ENCODE measurements around the gene AKT2.

The AKT2 gene

DNA sequence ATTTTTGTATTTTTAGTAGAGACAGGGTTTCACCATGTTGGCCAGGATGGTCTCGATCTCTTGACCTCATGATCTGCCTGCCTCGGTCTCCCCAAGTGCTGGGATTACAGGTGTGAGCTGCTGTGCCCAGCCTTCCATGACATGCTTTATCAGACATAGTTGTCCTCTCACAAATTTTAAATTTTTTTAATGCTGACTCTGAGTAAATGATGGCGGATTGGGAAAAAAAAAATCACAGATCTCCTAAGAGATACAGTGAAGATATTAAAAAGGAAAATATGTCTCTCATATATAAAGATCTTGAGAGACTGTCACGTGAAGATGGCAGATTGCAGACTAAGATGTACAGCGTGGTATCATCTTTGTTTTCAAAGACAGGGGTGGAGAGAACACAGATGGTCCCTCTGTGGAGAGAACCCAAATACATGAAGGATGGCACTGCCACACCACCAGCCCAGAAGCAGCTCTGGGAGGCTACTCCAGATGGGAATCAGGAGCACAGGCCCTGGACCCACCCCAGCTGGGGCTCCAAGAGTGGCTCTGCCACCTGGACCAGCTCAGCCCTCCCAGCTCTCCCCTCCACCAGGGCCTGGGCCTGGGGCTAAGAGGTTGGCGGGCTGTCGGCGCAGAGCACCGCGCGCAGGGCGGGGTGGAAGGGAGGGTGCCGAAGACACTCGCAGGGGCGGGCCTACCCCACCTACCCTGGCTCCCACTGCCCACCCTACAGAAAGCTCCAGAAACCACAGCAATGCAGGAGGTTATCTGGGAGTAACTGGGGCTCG, 38.7 kb downstream of the AKT2 start:
- H3K4me3 ChIP-seq (ENCODE audit: low read length) = no peak overlapping the region
- no peak for DNase-seq (ENCODE audit: low read depth)
- TF ChIP-seq, protein P1, sequence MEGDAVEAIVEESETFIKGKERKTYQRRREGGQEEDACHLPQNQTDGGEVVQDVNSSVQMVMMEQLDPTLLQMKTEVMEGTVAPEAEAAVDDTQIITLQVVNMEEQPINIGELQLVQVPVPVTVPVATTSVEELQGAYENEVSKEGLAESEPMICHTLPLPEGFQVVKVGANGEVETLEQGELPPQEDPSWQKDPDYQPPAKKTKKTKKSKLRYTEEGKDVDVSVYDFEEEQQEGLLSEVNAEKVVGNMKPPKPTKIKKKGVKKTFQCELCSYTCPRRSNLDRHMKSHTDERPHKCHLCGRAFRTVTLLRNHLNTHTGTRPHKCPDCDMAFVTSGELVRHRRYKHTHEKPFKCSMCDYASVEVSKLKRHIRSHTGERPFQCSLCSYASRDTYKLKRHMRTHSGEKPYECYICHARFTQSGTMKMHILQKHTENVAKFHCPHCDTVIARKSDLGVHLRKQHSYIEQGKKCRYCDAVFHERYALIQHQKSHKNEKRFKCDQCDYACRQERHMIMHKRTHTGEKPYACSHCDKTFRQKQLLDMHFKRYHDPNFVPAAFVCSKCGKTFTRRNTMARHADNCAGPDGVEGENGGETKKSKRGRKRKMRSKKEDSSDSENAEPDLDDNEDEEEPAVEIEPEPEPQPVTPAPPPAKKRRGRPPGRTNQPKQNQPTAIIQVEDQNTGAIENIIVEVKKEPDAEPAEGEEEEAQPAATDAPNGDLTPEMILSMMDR (IDR thresholded peaks at IDR 0.05; ENCODE audit: insufficient read depth, low read depth, low read length, missing control alignments) = no peak

DNA sequence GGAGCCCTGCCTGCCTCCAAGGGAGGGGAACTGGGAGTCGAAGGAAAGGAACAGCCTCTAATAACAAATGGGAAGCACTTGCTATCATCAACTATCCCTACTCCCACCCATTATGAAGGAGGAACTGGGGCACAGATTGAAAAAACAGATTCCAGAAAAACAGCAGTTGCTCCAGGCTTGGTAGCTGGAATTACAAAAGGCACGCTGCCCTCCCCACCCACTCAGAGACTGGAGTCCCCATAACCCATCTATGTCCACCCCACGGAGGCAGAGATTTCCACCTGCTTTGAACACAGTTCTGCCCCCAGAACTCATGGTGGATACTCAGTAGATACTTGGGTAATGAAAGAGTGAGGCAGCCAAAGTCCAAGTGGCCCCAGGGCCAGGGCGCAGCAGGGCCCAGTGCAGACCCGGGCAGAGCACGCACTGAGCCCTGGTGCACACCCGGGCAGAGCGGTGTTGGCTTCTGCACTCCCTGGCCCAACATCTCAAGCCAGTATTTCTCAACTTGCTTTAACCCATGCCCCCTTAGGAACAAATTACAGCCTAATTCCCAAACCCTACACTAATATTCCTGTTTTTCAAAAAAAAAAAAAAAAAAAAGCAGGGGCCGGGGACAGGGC, 39.5 kb downstream of the AKT2 start:
- TF ChIP-seq, protein P1 (IDR thresholded peaks at IDR 0.05; ENCODE audit: insufficient read depth, low read depth, low read length, missing control alignments) = no peak
- H3K4me3 ChIP-seq (ENCODE audit: low read length) = no peak overlapping the region

DNA sequence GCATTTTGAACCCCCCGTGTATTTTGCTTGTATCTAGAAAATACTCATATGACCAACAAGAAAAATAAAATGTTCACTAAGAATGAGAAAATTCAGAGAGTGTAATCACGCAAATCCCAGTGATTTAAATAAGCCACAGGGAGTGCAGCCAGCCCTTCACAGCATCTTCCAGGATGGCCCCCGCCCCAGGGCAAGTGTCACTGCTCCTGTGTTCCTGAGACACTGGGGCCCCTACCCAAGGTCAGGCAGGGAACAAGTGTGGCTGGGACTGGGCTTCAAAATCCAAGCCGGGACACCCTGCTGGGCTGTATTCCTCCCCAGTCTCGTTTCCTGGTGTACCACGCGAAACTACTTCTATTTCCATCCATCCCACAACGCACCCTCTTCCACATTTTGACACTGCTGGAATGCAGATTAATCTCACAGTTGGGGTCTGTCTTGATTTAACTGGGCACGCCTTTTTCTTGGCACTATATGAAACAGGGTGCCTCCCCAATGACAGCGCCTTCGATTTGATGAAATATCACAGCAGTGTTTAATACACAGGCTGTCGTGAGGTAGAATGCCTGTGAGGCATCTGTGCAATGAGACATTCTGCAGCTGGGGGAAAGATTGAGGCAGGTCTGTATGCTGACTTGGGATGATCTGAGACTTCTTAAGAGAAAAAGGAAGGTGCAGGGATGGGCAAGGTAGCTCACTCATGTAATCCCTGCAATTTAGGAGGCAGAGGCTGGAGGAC, 40.4 kb downstream of the AKT2 start:
- no peak for DNase-seq (ENCODE audit: low read depth)
- TF ChIP-seq, protein P1 (IDR thresholded peaks at IDR 0.05; ENCODE audit: insufficient read depth, low read depth, low read length, missing control alignments) = no peak
- H3K4me3 ChIP-seq (ENCODE audit: low read length) = no peak overlapping the region

More for the DNA sequence above, 39.5 kb downstream of the AKT2 start:
- no peak for DNase-seq (ENCODE audit: low read depth)

DNA sequence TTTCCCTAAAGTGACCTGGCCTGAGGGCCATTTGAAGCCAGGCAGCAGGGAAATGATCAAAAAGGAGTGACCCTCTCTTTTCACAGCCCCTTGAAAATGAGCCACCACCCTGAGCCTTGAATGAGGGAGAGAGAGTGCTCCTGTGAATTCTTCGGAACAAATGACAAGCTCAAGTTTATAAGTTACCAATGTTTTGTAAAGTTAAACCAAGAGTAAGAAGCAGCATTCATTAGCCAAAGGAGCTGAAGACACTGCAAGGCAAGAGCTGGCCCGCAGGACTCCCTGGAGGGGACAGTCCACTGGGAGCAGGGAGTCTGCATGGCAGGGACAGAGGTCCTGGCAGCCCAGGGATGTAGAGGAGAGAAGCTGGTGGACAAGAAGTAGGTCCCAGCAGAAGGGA, 42.0 kb downstream of the AKT2 start:
- TF ChIP-seq, protein P1 (IDR thresholded peaks at IDR 0.05; ENCODE audit: insufficient read depth, low read depth, low read length, missing control alignments) = no peak
- no peak for DNase-seq (ENCODE audit: low read depth)
- no peak overlapping the region for H3K4me3 ChIP-seq (ENCODE audit: low read length)

DNA sequence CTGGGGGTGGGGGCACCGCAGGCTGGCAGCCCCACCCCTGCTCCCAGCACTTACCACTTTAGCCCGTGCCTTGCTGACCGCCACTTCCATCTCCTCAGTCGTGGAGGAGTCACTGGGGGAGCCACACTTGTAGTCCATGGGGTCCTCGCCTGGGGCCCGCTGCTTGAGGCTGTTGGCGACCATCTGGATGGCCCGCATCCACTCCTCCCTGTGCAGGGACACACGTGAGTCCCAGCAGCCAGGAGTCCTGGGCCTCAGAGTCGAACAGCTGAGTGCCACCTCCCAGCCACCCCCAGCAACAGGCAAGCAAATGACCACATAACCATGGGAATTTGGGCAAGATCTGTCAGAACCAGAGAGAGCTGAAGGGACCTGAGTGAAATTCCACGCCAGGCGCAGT, 42.7 kb downstream of the AKT2 start:
- no peak overlapping the region for H3K4me3 ChIP-seq (ENCODE audit: low read length)
- TF ChIP-seq, protein P1 (IDR thresholded peaks at IDR 0.05; ENCODE audit: insufficient read depth, low read depth, low read length, missing control alignments) = no peak
- no peak for DNase-seq (ENCODE audit: low read depth)

DNA sequence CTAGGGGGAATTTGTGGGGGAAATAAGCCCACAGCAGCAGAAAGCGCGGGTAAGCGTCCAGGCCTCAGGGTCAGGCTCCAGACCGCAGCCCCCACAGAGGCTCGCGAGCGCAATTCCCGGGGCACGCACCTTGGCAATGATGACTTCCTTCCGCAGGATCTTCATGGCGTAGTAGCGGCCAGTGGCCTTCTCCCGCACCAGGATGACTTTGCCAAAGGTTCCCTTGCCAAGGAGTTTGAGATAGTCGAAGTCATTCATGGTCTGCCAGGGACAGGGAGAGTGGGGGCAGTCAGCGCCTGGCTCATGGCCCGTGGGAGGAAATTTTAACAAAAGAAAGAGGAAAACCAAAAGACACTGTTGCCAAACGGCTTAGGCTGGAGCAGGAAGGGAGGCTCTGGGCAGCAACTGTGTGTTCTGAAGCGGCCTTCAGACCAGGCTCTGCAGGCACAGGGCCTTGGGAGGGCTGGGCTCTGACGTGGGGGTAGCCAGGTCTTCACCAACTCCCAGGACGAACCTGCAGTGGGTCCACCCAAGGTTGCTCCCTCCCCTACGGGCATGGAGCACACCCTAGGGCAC, 43.2 kb downstream of the AKT2 start:
- H3K4me3 ChIP-seq (ENCODE audit: low read length) = no peak overlapping the region
- TF ChIP-seq, protein P1 (IDR thresholded peaks at IDR 0.05; ENCODE audit: insufficient read depth, low read depth, low read length, missing control alignments) = no peak
- no peak for DNase-seq (ENCODE audit: low read depth)
